ENCODE measurements around the gene MSX2. TPM values are rescaled to one million over a fixed set of nuclear protein-coding genes. Genes with fewer than 3 reads are reported as not detected.

Gene MSX2
- total RNA-seq, 1 experiment from 2014 or later: 11.3 TPM

DNA sequence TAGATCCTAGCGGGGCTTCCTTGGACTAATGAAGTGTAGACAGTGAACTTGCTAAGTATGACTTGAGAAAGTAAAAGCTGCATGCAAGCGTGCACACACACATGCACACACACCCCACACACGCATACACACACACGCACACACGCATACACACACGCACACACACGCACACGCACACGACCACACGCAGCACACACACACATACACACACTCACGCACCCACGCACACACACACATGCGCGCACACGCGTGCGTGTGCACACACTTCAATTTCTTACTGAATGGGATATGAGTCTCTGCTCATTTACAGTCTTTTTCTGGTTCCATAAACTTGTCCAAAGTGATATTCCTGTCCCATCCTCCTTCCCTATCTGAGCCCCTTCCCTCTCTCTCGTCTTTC is 41.2 kb downstream of the MSX2 start:
- DNase-seq (ENCODE audit: low read depth, low spot score) (no peak), ATAC-seq (no peak)
- Histone ChIP-seq H3K27me3 (ENCODE audit: insufficient read depth, low read length) (no peaks in the 10 kb centered on the region; the same call in 1 of the 2 replicates), H3K4me2 (ENCODE audit: low read length) (no peak overlapping the region), H3K27ac (ENCODE audit: low read depth, low read length) (no peak overlapping the region), H4K20me1 (ENCODE audit: insufficient read depth) (no peaks in the 10 kb centered on the region), H3K79me2 (ENCODE audit: insufficient read depth, low read length) (no peaks in the 10 kb centered on the region), H3K9me2 (ENCODE audit: insufficient read depth) (no peaks in the 10 kb centered on the region), H3K4me3 (replicated peaks in 1 of 2; ENCODE audit: low read depth in 1 of 2, low read length in 2 of 2) (no peak overlapping the region), H2AFZ (ENCODE audit: low read depth, low read length, poor library complexity, severe bottlenecking) (no peak overlapping the region), H3K36me3 (ENCODE audit: control insufficient read depth in 1 of 2, insufficient read depth in 2 of 2, low read length in 2 of 2) (no peaks in the 10 kb centered on the region), H3K4me1 (ENCODE audit: control insufficient read depth in 1 of 2, insufficient read depth in 2 of 2, low read length in 2 of 2) (no peaks in the 10 kb centered on the region), H3K9me3 (ENCODE audit: control insufficient read depth in 1 of 2, insufficient read depth in 1 of 2, low read depth in 1 of 2, low read length in 2 of 2) (no peaks in the 10 kb centered on the region), H3K9ac (ENCODE audit: low read length) (no peak overlapping the region)
- intact Hi-C loops (cut with micrococcal nuclease): no loop called here
- BruUV-seq (replicated peaks): no TSS peak
- no peak for TF ChIP-seq CEBPB (IDR thresholded peaks at IDR 0.05; ENCODE audit: low read depth)
- TF ChIP-seq ZNF274 (IDR thresholded peaks at IDR 0.05; ENCODE audit: low read depth, low read length): no peak
- TF ChIP-seq CBX3 (IDR thresholded peaks at IDR 0.05; ENCODE audit: low read depth): no peak
- no peak for TF ChIP-seq SP1 (IDR thresholded peaks at IDR 0.05; ENCODE audit: low read depth)
- TF ChIP-seq, protein P1, sequence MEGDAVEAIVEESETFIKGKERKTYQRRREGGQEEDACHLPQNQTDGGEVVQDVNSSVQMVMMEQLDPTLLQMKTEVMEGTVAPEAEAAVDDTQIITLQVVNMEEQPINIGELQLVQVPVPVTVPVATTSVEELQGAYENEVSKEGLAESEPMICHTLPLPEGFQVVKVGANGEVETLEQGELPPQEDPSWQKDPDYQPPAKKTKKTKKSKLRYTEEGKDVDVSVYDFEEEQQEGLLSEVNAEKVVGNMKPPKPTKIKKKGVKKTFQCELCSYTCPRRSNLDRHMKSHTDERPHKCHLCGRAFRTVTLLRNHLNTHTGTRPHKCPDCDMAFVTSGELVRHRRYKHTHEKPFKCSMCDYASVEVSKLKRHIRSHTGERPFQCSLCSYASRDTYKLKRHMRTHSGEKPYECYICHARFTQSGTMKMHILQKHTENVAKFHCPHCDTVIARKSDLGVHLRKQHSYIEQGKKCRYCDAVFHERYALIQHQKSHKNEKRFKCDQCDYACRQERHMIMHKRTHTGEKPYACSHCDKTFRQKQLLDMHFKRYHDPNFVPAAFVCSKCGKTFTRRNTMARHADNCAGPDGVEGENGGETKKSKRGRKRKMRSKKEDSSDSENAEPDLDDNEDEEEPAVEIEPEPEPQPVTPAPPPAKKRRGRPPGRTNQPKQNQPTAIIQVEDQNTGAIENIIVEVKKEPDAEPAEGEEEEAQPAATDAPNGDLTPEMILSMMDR (IDR thresholded peaks at IDR 0.05 in 2 of 3, conservative IDR thresholded peaks at IDR 0.05 in 1 of 3; ENCODE audit: borderline replicate concordance in 1 of 3, insufficient read depth in 1 of 3, low read depth in 2 of 3, low read length in 2 of 3): no peak
- ChIA-PET CTCF (no interaction called here), RAD21 (ENCODE audit: low non-redundant PET in 1 of 2, low total read pairs in 2 of 2, uncharacterized antibody in 2 of 2, unreplicated experiment in 2 of 2) (no interaction called here), POLR2A (no interaction called here)

DNA sequence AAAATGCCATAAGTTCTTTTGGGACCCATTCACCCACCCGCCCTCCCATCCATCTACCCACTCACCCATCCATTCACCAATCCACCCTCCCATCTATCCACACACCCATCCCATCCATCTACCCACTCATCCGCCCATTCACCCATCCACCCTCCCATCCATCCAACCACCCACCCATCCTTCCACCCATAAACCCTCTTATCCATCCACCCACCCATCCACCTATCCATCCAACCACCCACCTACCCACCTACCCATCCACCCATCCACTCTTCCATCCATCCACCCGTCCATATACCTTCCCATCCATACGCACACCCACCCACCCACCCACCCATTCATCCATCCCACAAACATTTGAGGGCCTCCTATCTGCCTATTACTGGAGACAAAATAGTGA is 43.3 kb downstream of the MSX2 start:
- H3K27me3 ChIP-seq (ENCODE audit: insufficient read depth, low read length): no peaks in the 10 kb centered on the region; the same call in 1 of the 2 replicates
- intact Hi-C loops (cut with micrococcal nuclease): no loop called here
- no peaks in the 10 kb centered on the region for H3K4me1 ChIP-seq (ENCODE audit: control insufficient read depth in 1 of 2, insufficient read depth in 2 of 2, low read length in 2 of 2)
- POLR2A ChIA-PET: no interaction called here
- H3K9me3 ChIP-seq (ENCODE audit: control insufficient read depth in 1 of 2, insufficient read depth in 1 of 2, low read depth in 1 of 2, low read length in 2 of 2): no peaks in the 10 kb centered on the region
- H3K27ac ChIP-seq (ENCODE audit: low read depth, low read length): no peak overlapping the region
- H3K9ac ChIP-seq (ENCODE audit: low read length): no peak overlapping the region
- TF ChIP-seq ZNF274 (IDR thresholded peaks at IDR 0.05; ENCODE audit: low read depth, low read length) (no peak), RAD21 (IDR thresholded peaks at IDR 0.05; ENCODE audit: low read depth) (no peak), EGR1 (IDR thresholded peaks at IDR 0.05; ENCODE audit: low read depth) (no peak), ELF1 (IDR thresholded peaks at IDR 0.05; ENCODE audit: borderline replicate concordance, low read depth) (no peak), FOSL1 (IDR thresholded peaks at IDR 0.05; ENCODE audit: low read depth) (no peak), CEBPB (IDR thresholded peaks at IDR 0.05; ENCODE audit: low read depth) (no peak), CBX3 (IDR thresholded peaks at IDR 0.05; ENCODE audit: low read depth) (no peak), EZH2phosphoT487 (IDR thresholded peaks at IDR 0.05; ENCODE audit: borderline replicate concordance) (no peak), SIN3A (IDR thresholded peaks at IDR 0.05; ENCODE audit: low read depth) (no peak), SP1 (IDR thresholded peaks at IDR 0.05; ENCODE audit: low read depth) (no peak), POLR2A (IDR thresholded peaks at IDR 0.05; ENCODE audit: borderline replicate concordance, extremely low read depth, insufficient read depth, insufficient read length) (no peak), TCF7L2 (IDR thresholded peaks at IDR 0.05; ENCODE audit: borderline replicate concordance, extremely low read depth, insufficient read depth, insufficient read length) (no peak)
- TF ChIP-seq, protein P2, sequence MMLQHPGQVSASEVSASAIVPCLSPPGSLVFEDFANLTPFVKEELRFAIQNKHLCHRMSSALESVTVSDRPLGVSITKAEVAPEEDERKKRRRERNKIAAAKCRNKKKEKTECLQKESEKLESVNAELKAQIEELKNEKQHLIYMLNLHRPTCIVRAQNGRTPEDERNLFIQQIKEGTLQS (IDR thresholded peaks at IDR 0.05): no peak
- H4K20me1 ChIP-seq (ENCODE audit: insufficient read depth): no peaks in the 10 kb centered on the region
- BruUV-seq (replicated peaks): no TSS peak
- no peaks in the 10 kb centered on the region for H3K36me3 ChIP-seq (ENCODE audit: control insufficient read depth in 1 of 2, insufficient read depth in 2 of 2, low read length in 2 of 2)
- DNase-seq (ENCODE audit: low read depth, low spot score) (no peak), ATAC-seq (no peak)
- H3K4me2 ChIP-seq (ENCODE audit: low read length): no peak overlapping the region
- no peak overlapping the region for H3K4me3 ChIP-seq (replicated peaks in 1 of 2; ENCODE audit: low read depth in 1 of 2, low read length in 2 of 2)
- no peak overlapping the region for H2AFZ ChIP-seq (ENCODE audit: low read depth, low read length, poor library complexity, severe bottlenecking)
- H3K9me2 ChIP-seq (ENCODE audit: insufficient read depth): no peaks in the 10 kb centered on the region
- RAD21 ChIA-PET (ENCODE audit: low non-redundant PET in 1 of 2, low total read pairs in 2 of 2, uncharacterized antibody in 2 of 2, unreplicated experiment in 2 of 2): no interaction called here
- H3K79me2 ChIP-seq (ENCODE audit: insufficient read depth, low read length): no peaks in the 10 kb centered on the region
- CTCF ChIA-PET: no interaction called here
